Bronchial epithelial cell (primary cell): ENCODE data around the gene RET. TPM values are rescaled to one million over a fixed set of nuclear protein-coding genes. Genes with fewer than 3 reads are reported as not detected.

Experiments
- DNase-seq: peaks from one replicate; pipeline ENCODE4 v3.0.0-alpha.2; 2010; ENCODE audit warnings: low read depth
- FAIRE-seq: peaks from 2 replicates; lab custom pipeline; 2011; peaks lifted over from hg19 to GRCh38; lab: Jason Lieb, UNC
- H3K27me3 ChIP-seq: 2 replicates; pipeline ENCODE4 v1.5.1; 2011; ENCODE audit warnings: low read length; ENCODE audit not compliant: control insufficient read depth, insufficient read depth
- H3K36me3 ChIP-seq: 2 replicates; pipeline ENCODE4 v1.5.1; 2011; ENCODE audit warnings: low read length; ENCODE audit not compliant: control insufficient read depth, insufficient read depth
- H3K4me3 ChIP-seq: 2 replicates; pipeline ENCODE4 v1.5.1; 2011; ENCODE audit warnings: mild to moderate bottlenecking, low read depth, low read length, control low read depth
- total RNA-seq: library from RNA; depleted of rRNA; stranded (reverse); fragments of >200 nt; gene quantifications from 2 replicates; pipeline ENCODE4 v1.2.1, GENCODE V29; 2014
- TF ChIP-seq, protein P1 (sequence below): IDR thresholded peaks from 2 replicates; pipeline ENCODE4 v1.5.1; 2011; ENCODE audit warnings: mild to moderate bottlenecking, moderate library complexity, low read length, control low read depth, inconsistent platforms; ENCODE audit not compliant: insufficient read depth, severe bottlenecking

Gene RET
- total RNA-seq, 1 donor from 2014 or later: 0.53 TPM

DNA sequence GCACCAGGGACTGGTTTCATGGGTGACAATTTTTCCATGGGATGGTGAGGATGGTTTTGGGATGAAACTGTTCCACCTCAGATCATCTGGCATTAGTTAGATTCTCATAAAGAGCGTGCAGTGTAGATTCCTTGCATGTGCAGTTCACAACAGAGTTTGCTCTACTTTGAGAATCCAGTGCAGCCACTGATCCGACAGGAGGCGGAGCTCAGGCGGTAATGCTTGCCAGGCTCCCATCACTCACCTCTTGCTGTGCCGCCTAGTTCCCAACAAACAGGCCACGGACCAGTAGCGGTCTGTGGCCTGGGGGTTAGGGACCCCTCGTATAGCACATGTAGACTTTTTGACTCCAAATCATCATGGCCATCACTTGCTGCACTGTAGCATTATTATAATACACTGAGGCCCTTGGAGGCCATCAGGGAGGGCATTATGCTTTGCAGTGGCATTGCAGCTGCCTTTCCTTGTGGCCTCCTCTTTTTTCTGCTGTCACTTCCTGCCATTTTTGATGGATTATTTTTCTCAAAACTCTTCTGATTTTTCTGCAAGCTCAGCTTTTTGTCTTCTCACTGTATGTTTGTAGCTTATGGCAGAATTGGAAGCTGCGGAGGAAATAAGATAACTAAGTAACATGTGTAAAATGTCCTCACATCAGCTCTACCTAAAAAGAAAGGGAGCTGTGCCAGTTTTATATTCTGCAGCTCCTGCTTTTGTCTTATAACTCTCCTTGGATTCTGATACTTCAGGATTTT, 79.9 kb downstream of the RET start:
- no peak for DNase-seq

DNA sequence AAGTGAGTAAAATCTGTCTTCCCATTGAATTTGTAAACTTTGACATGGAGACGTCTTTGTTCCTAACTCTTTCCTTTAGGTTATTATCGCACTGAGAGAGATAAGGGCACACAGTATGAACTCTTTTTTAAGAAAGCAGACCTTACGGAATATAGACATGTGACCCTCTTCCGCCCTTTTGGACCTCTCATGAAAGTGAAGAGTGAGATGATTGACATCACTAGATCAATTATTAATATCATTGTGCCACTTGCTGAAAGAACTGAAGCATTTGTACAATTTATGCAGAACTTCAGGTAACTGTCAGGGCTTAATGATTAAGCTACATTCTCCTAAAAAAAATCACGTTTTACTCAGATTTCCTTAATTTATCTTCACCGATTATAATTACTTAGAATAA, 81.8 kb downstream of the RET start:
- DNase-seq: no peak
- no peak for FAIRE-seq
- Histone ChIP-seq H3K27me3 (no peaks in the 10 kb centered on the region), H3K4me3 (no peak overlapping the region), H3K36me3 (peaks cover 3% of the 10 kb centered on the region)
- TF ChIP-seq, protein P1, sequence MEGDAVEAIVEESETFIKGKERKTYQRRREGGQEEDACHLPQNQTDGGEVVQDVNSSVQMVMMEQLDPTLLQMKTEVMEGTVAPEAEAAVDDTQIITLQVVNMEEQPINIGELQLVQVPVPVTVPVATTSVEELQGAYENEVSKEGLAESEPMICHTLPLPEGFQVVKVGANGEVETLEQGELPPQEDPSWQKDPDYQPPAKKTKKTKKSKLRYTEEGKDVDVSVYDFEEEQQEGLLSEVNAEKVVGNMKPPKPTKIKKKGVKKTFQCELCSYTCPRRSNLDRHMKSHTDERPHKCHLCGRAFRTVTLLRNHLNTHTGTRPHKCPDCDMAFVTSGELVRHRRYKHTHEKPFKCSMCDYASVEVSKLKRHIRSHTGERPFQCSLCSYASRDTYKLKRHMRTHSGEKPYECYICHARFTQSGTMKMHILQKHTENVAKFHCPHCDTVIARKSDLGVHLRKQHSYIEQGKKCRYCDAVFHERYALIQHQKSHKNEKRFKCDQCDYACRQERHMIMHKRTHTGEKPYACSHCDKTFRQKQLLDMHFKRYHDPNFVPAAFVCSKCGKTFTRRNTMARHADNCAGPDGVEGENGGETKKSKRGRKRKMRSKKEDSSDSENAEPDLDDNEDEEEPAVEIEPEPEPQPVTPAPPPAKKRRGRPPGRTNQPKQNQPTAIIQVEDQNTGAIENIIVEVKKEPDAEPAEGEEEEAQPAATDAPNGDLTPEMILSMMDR: no peak

More for the DNA sequence above, 79.9 kb downstream of the RET start:
- no peak for FAIRE-seq
- Histone ChIP-seq H3K36me3 (peaks cover 1% of the 10 kb centered on the region), H3K27me3 (no peaks in the 10 kb centered on the region), H3K4me3 (no peak overlapping the region)
- TF ChIP-seq, protein P1: no peak

DNA sequence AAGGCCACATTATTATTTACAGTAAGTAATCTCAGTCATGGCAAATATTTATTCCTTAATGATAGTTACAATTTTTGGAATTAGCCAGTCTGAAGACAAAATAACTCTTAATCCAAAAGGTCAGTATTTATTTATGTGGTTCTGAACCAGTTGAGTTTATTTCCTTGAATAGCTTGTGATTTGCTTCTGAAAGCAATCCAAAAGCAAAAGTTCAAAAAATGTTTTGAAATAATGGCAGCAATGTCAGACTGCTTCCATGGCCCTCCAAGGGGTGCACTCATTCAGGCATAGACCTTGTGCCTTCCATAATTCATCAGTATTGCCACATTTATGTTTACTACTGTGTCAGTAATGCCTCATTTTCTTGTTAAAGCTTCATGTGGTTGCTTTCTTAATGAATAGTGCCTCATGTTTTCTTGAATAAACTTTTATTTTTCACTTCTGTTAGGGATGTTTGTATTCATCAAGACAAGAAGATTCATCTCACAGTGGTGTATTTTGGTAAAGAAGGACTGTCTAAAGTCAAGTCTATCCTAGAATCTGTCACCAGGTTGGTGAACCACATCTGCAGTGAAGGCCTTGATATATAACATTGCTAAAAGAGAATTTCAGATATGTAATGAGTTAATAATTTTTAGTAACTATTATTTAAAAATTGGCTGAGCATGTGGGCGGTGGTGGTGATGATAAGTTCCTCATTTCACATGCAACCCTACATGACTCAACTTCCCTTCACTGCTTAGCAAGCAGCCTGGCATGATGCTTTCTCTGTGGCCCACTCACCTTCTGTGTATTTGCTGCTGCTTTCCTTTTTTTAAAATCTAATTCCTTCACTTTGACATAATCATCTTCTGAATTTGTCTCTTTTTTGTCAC, 83.4 kb downstream of the RET start:
- H3K4me3 ChIP-seq: no peak overlapping the region
- DNase-seq: peak; percentile 88
- no peaks in the 10 kb centered on the region for H3K27me3 ChIP-seq
- TF ChIP-seq, protein P1: no peak
- peaks cover 4% of the 10 kb centered on the region for H3K36me3 ChIP-seq
- no peak for FAIRE-seq

DNA sequence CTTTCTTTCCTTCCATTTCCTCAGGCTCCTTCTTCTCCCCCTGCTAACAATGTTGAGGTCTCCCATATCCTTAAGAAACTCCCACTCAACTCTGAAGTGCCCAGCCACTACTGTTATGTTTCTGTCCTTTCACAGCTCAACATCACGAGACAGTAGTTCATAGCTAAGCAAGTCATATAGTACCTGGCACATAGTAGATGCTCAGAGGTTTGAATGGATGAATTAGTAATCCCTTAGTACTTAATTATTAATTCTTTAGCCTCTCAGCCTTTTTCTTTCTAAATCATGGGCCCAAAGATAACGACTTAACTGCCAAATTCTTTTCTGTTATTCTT, 84.0 kb downstream of the RET start:
- FAIRE-seq (no peak), DNase-seq (no peak)
- no peak overlapping the region for H3K4me3 ChIP-seq
- TF ChIP-seq, protein P1: no peak
- H3K36me3 ChIP-seq: peaks cover 4% of the 10 kb centered on the region
- no peaks in the 10 kb centered on the region for H3K27me3 ChIP-seq

DNA sequence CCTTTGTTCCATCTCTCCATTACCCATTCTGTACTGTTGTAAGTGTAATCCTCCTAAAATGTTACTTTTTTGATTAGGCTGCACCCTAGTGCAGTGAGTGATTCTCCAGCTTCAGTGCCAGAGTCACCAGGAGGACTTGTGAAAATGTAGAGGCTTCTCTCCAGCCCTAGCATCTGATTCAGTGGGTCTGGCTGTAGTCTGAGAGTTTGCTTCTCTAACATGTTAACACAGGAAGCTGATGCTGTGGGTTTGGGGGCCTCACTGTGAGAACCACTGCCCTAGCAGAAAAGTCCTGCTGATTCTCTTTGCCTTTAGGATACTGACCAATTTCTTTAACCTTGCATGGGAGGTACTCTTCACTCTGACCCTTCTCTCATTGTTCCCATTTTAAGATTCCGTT, 85.7 kb downstream of the RET start:
- Histone ChIP-seq H3K4me3 (no peak overlapping the region), H3K27me3 (no peaks in the 10 kb centered on the region), H3K36me3 (peaks cover 4% of the 10 kb centered on the region)
- no peak for FAIRE-seq
- TF ChIP-seq, protein P1: no peak
- DNase-seq: no peak
